Fibroblast of skin of left biceps (primary cell): ENCODE results near the gene BUB1B.

ENCODE experiments used
- DNase-seq, 2 experiments: peaks; one replicate each; pipeline ENCODE4 v3.0.0-alpha.2; 2013; ENCODE audit warnings: low read depth in 2 of 2

The BUB1B gene

GRCh38 chr15:40252438-40253166, 91.7 kb downstream of the BUB1B start:
- no peak for DNase-seq

- DNase-seq, result no peak
Observed at GRCh38 chr15:40253167-40253790, 92.4 kb downstream of the BUB1B start.

- no peak for DNase-seq
Observed at GRCh38 chr15:40254452-40254851, 93.6 kb downstream of the BUB1B start.

GRCh38 chr15:40255033-40255432, 94.2 kb downstream of the BUB1B start:
- no peak for DNase-seq

GRCh38 chr15:40256638-40257235, 95.9 kb downstream of the BUB1B start:
- DNase-seq, result peak in 1 of 2 experiments; percentile 21

GRCh38 chr15:40257656-40258450, 97.0 kb downstream of the BUB1B start:
- DNase-seq, result no peak

GRCh38 chr15:40258544-40258943, 97.7 kb downstream of the BUB1B start:
- DNase-seq, result no peak

GRCh38 chr15:40259021-40259420, 98.2 kb downstream of the BUB1B start:
- DNase-seq, result no peak

GRCh38 chr15:40263024-40263754, 102.3 kb downstream of the BUB1B start:
- DNase-seq, result no peak

GRCh38 chr15:40264321-40265153, 103.7 kb downstream of the BUB1B start:
- no peak for DNase-seq

GRCh38 chr15:40265355-40265754, 104.5 kb downstream of the BUB1B start:
- DNase-seq, result no peak

- DNase-seq, result no peak
Observed at GRCh38 chr15:40265875-40266274, 105.0 kb downstream of the BUB1B start.

GRCh38 chr15:40266828-40267304, 106.0 kb downstream of the BUB1B start:
- peak; percentile 58 to 61 for DNase-seq

GRCh38 chr15:40267670-40268069, 106.8 kb downstream of the BUB1B start:
- DNase-seq, result no peak

GRCh38 chr15:40269604-40270003, 108.7 kb downstream of the BUB1B start:
- DNase-seq, result no peak

- no peak for DNase-seq
Observed at GRCh38 chr15:40270246-40270995, 109.6 kb downstream of the BUB1B start.
